HG02642 (cell line): ENCODE results near the gene ARID2.

ENCODE experiments used
- ATAC-seq: cut with Tn5 transposase; IDR thresholded peaks from one replicate; pipeline ENCODE4 v1.9.1; 2021; ENCODE audit warnings: mild to moderate bottlenecking; ENCODE audit not compliant: unreplicated experiment, poor library complexity

The ARID2 gene

GRCh38 chr12:45729233-45730083 is at the start of gene ARID2:
TSS of gene ARID2 (plus strand) at chr12:45729706. CDS start at chr12:45729837, 131 bp downstream.
- peak; percentile 13 for ATAC-seq

GRCh38 chr12:45680362-45680761 is 49.1 kb upstream of the ARID2 start:
- no peak for ATAC-seq

GRCh38 chr12:45681465-45681864 is 48.0 kb upstream of the ARID2 start:
- no peak for ATAC-seq

- ATAC-seq: no peak
These were observed 43.8 kb upstream of the ARID2 start for GRCh38 chr12:45685680-45686079.

GRCh38 chr12:45687081-45688015 is 42.2 kb upstream of the ARID2 start:
- ATAC-seq: no peak

GRCh38 chr12:45688183-45688582 is 41.3 kb upstream of the ARID2 start:
- ATAC-seq: no peak

GRCh38 chr12:45695035-45695434 is 34.5 kb upstream of the ARID2 start:
- no peak for ATAC-seq

- ATAC-seq: no peak
These were observed 33.9 kb upstream of the ARID2 start for GRCh38 chr12:45695606-45696005.

GRCh38 chr12:45696049-45696448 is 33.5 kb upstream of the ARID2 start:
- ATAC-seq: no peak

GRCh38 chr12:45697371-45697770 is 32.1 kb upstream of the ARID2 start:
- ATAC-seq: no peak

GRCh38 chr12:45701296-45701695 is 28.2 kb upstream of the ARID2 start:
- ATAC-seq: no peak

GRCh38 chr12:45703942-45704341 is 25.6 kb upstream of the ARID2 start:
- no peak for ATAC-seq

- no peak for ATAC-seq
These were observed 24.5 kb upstream of the ARID2 start for GRCh38 chr12:45704968-45705367.

GRCh38 chr12:45705404-45705803 is 24.1 kb upstream of the ARID2 start:
- no peak for ATAC-seq

GRCh38 chr12:45707241-45707857 is 22.2 kb upstream of the ARID2 start:
- ATAC-seq: no peak

GRCh38 chr12:45708363-45708762 is 21.1 kb upstream of the ARID2 start:
- ATAC-seq: no peak

GRCh38 chr12:45708901-45709300 is 20.6 kb upstream of the ARID2 start:
- no peak for ATAC-seq

- ATAC-seq: no peak
These were observed 17.2 kb upstream of the ARID2 start for GRCh38 chr12:45712319-45712718.

GRCh38 chr12:45713078-45713477 is 16.4 kb upstream of the ARID2 start:
- ATAC-seq: no peak

GRCh38 chr12:45718306-45718705 is 11.2 kb upstream of the ARID2 start:
- no peak for ATAC-seq

GRCh38 chr12:45720069-45720468 is 9.4 kb upstream of the ARID2 start:
- no peak for ATAC-seq
